RPMI8226 (cell line): Measurements from ENCODE around the gene TOP2B.

ENCODE experiments used
- DNase-seq: peaks from one replicate; pipeline ENCODE4 v3.0.0-alpha.2; 2015

Gene TOP2B

DNA sequence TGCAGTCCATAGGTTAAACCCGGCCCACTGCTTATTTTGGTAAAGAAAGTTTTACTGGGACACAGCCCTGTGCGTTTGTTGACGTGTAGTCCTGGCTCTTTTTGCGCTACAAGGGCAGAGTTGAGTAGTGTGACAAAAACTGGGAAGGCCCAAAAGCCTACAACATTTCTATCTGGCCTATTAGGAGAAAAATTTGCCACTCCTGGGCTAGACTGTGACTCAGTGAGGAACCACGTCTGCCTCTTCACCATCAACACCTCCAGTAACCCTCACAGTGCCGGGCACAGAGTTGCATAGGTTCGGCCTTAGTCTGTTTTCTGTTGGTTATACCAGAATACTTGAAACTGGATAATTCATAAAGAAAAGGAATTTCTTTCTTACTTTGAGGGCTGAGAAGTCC, 110.3 kb downstream of the TOP2B start:
- no peak for DNase-seq

- no peak for DNase-seq
Measured at GRCh38 chr3:25552251-25552650, 112.5 kb downstream of the TOP2B start.

DNA sequence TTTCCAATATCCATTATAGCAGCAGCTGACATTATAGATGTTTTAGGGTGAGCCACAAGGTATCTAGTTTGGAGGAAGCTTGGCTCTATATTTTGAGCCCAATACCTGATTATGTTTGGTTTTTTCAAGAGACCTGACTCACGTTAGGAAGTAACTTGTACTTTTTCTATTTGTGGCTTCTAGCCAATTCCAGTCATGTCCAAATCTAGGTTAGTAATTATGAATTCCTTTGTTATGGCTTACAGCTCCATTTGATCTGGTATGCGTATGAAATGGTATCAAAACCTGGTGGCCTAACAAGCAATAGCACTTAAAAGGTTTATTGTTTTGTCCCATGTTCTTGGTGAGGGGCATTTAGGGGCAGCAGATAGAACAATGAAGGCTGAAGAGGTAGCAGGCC, 115.9 kb downstream of the TOP2B start:
- no peak for DNase-seq

DNA sequence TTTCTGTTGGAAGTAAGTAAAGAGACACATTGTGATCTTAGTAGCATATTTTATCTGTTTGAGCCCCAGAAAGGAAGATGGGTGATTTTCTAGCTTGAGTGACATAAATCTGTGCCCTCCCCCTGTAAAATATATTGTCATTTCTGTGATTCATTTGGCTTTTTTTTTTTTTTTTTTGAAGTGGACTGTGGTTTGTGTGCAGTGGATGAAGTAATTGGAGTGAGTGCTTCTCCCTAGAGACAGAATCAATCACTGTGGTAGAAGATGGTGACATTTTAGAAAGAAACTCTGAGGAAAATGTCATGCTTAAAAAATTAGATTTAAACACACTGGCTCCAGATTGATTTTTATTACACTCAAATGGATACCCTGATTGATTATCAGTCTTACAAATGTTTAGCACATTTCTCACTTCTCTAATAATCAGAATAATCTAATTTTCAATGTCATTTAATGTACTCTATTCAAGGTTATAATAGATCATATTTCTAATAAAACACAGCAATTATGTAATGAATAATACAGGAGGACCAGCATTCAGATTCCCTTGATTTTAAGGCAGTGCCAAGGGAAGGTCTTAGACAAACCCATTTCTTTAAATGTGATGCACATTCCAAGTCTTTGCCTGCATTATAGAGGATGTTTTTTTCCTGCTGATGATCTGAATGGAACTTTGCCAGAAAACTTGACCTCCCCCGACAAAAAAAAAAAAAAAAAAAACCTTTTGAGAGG, 116.6 kb downstream of the TOP2B start:
- no peak for DNase-seq
